HCT116 (cell line): ENCODE data around the gene GRID2. TPM values are rescaled to one million over a fixed set of nuclear protein-coding genes. Genes with fewer than 3 reads are reported as not detected.

Experiments
- ATAC-seq: fragments of 200-7000 bp; cut with Tn5 transposase; 2 replicates; pipeline ENCODE4 v1.9.1; 2020; ENCODE audit warnings: mild to moderate bottlenecking, moderate library complexity
- BruUV-seq: library from RNA; stranded (reverse); fragments of 400-500 nt; replicated peaks from 2 replicates; lab custom pipeline; 2021; lab: Mats Ljungman, UMichigan
- CTCF ChIA-PET: fragments of 300-600 bp; sonication (Branson Sonifier 250); formaldehyde crosslinking; loops from one replicate; lab custom pipeline; 2021; ENCODE audit warnings: antibody characterized with exemption; lab: Charles Lee
- POLR2A ChIA-PET: fragments of 300-600, 350-600 bp; sonication (Branson Sonifier 250); formaldehyde crosslinking; loops from one replicate; lab custom pipeline; 2021; ENCODE audit warnings: antibody characterized with exemption; lab: Charles Lee
- RAD21 ChIA-PET, 2 experiments: fragments of 300-600 bp; sonication (Branson Sonifier 250); formaldehyde crosslinking; loops; one replicate each; lab custom pipeline; 2023; ENCODE audit warnings: low total read pairs in 2 of 2; ENCODE audit not compliant: uncharacterized antibody in 2 of 2, unreplicated experiment in 2 of 2, low non-redundant PET in 1 of 2; lab: Charles Lee
- DNase-seq: peaks from one replicate; pipeline ENCODE4 v3.0.0-alpha.2; 2010; ENCODE audit warnings: low read depth, low spot score
- H2AFZ ChIP-seq: fragments of 200-600 bp; shearing (Covaris generic), sonication (generic); 2 replicates; pipeline ENCODE4 v1.6.1; 2017; ENCODE audit warnings: low read depth, mixed run types, mixed read lengths, antibody characterized with exemption, low read length; ENCODE audit not compliant: poor library complexity, severe bottlenecking
- H3K27ac ChIP-seq: 2 replicates; pipeline ENCODE4 v1.5.1; 2012; ENCODE audit warnings: low read depth, low read length
- H3K27me3 ChIP-seq: fragments of 200-600 bp; sonication (generic); 2 replicates; pipeline ENCODE4 v1.6.1; 2016; ENCODE audit warnings: mixed run types, low read length, mixed read lengths; ENCODE audit not compliant: insufficient read depth
- H3K36me3 ChIP-seq, 2 experiments: fragments of 200-500 bp in 1 of 2; fragments of 200-600 bp in 1 of 2; sonication (Bioruptor generic) in 1 of 2; sonication (generic) in 1 of 2; 2 replicates each; pipeline versions ENCODE4 v1.5.1 to v1.6.1; 2014 to 2016; ENCODE audit warnings: low read length in 2 of 2, inconsistent platforms in 1 of 2, mixed read lengths in 1 of 2, mixed run types in 1 of 2; ENCODE audit not compliant: insufficient read depth in 2 of 2, control insufficient read depth in 1 of 2
- H3K4me1 ChIP-seq, 2 experiments: fragments of 200-600 bp in 1 of 2; sonication (generic) in 1 of 2; 2 replicates each; pipeline versions ENCODE4 v1.5.1 to v1.6.1; 2012 to 2017; ENCODE audit warnings: low read length in 2 of 2, inconsistent platforms in 1 of 2, mild to moderate bottlenecking in 1 of 2, mixed read lengths in 1 of 2, mixed run types in 1 of 2, moderate library complexity in 1 of 2; ENCODE audit not compliant: insufficient read depth in 2 of 2, control insufficient read depth in 1 of 2
- H3K4me2 ChIP-seq: fragments of 200-600 bp; sonication (generic); 2 replicates; pipeline ENCODE4 v1.6.1; 2017; ENCODE audit warnings: mixed run types, low read length, mixed read lengths
- H3K4me3 ChIP-seq, 2 experiments: fragments of 200-600 bp in 1 of 2; sonication (generic) in 1 of 2; replicated peaks in 1 of 2; 2 replicates each; pipeline ENCODE4 v1.5.1; 2011 to 2016; ENCODE audit warnings: low read length in 2 of 2, control low read depth in 1 of 2, low read depth in 1 of 2, mild to moderate bottlenecking in 1 of 2, mixed read lengths in 1 of 2, mixed run types in 1 of 2
- H3K79me2 ChIP-seq: fragments of 200-600 bp; sonication (generic); 2 replicates; pipeline ENCODE4 v1.6.1; 2017; ENCODE audit warnings: mild to moderate bottlenecking, mixed run types, low read length, moderate library complexity, mixed read lengths; ENCODE audit not compliant: insufficient read depth
- H3K9ac ChIP-seq: fragments of 200-600 bp; sonication (generic); 2 replicates; pipeline ENCODE4 v1.6.1; 2016; ENCODE audit warnings: low read length, mixed read lengths
- H3K9me2 ChIP-seq: fragments of 200-600 bp; sonication (generic), shearing (Covaris generic); 2 replicates; pipeline ENCODE4 v1.6.1; 2017; ENCODE audit warnings: mixed run types, mild to moderate bottlenecking, moderate library complexity; ENCODE audit not compliant: insufficient read depth
- H3K9me3 ChIP-seq, 2 experiments: fragments of 200-500 bp in 1 of 2; fragments of 200-600 bp in 1 of 2; sonication (Bioruptor generic) in 1 of 2; sonication (generic) in 1 of 2; 2 replicates each; pipeline ENCODE4 v1.6.1; 2014 to 2017; ENCODE audit warnings: low read length in 2 of 2, mixed read lengths in 2 of 2, inconsistent platforms in 1 of 2, low read depth in 1 of 2, mild to moderate bottlenecking in 1 of 2, mixed run types in 1 of 2, moderate library complexity in 1 of 2; ENCODE audit not compliant: control insufficient read depth in 1 of 2, insufficient read depth in 1 of 2
- H4K20me1 ChIP-seq: fragments of 200-600 bp; sonication (generic), shearing (Covaris generic); 2 replicates; pipeline ENCODE4 v1.6.1; 2017; ENCODE audit warnings: mixed run types, mild to moderate bottlenecking, moderate library complexity; ENCODE audit not compliant: insufficient read depth
- CBX3 ChIP-seq: IDR thresholded peaks from 2 replicates; pipeline ENCODE4 v1.6.1; 2012; ENCODE audit warnings: low read depth
- CEBPB ChIP-seq: IDR thresholded peaks from 2 replicates; pipeline ENCODE4 v1.6.1; 2012; ENCODE audit warnings: low read depth
- EZH2 ChIP-seq: fragments of 200-600 bp; sonication (generic); IDR thresholded peaks from 2 replicates; pipeline ENCODE4 v1.6.1; 2017; ENCODE audit warnings: antibody characterized with exemption, mixed run types
- EZH2phosphoT487 ChIP-seq: fragments of 200-600 bp; IDR thresholded peaks from 2 replicates; pipeline ENCODE4 v1.6.1; 2018; ENCODE audit warnings: antibody characterized with exemption, borderline replicate concordance
- JUND ChIP-seq: IDR thresholded peaks from 2 replicates; pipeline ENCODE4 v1.6.1; 2012
- POLR2A ChIP-seq: IDR thresholded peaks from 2 replicates; pipeline ENCODE4 v1.7.0; 2011; ENCODE audit warnings: borderline replicate concordance; ENCODE audit not compliant: insufficient read depth, insufficient read length; ENCODE audit errors: extremely low read depth
- RAD21 ChIP-seq: IDR thresholded peaks from 2 replicates; pipeline ENCODE4 v1.6.1; 2012; ENCODE audit warnings: low read depth, mild to moderate bottlenecking
- YY1 ChIP-seq: IDR thresholded peaks from 2 replicates; pipeline ENCODE4 v1.6.1; 2011; ENCODE audit warnings: low read length, low read depth, moderate library complexity, mild to moderate bottlenecking; ENCODE audit not compliant: insufficient replicate concordance; ENCODE audit errors: extremely low read depth
- ZNF274 ChIP-seq: fragments of 200-500 bp; sonication (Bioruptor generic); IDR thresholded peaks from 2 replicates; pipeline ENCODE4 v1.6.1; 2014; ENCODE audit warnings: mild to moderate bottlenecking, low read depth, low read length, inconsistent platforms
- intact Hi-C: fragments of 100-400 bp; cut with micrococcal nuclease; formaldehyde crosslinking; loops from 2 replicates; pipeline ENCODE4 v1.10.0; 2022
- total RNA-seq: library from RNA; stranded (reverse); gene quantifications from one replicate; pipeline ENCODE4 v1.2.1, GENCODE V29; 2021; ENCODE audit not compliant: unreplicated experiment
- TF ChIP-seq, protein P1 (sequence below): IDR thresholded peaks from 2 replicates; pipeline ENCODE4 v1.6.1; 2012
- TF ChIP-seq, protein P2 (sequence below): IDR thresholded peaks from 2 replicates; pipeline ENCODE4 v1.6.1; 2011; ENCODE audit warnings: mild to moderate bottlenecking, low read length, moderate library complexity; ENCODE audit not compliant: insufficient replicate concordance; ENCODE audit errors: extremely low read depth
- TF ChIP-seq, protein P3 (sequence below): IDR thresholded peaks from 2 replicates; pipeline ENCODE4 v1.6.1; 2012
- TF ChIP-seq, protein P4 (sequence below): IDR thresholded peaks from 2 replicates; pipeline ENCODE4 v1.6.1; 2012; ENCODE audit warnings: low read depth

The GRID2 gene
- total RNA-seq, 1 experiment from 2014 or later = not detected

DNA sequence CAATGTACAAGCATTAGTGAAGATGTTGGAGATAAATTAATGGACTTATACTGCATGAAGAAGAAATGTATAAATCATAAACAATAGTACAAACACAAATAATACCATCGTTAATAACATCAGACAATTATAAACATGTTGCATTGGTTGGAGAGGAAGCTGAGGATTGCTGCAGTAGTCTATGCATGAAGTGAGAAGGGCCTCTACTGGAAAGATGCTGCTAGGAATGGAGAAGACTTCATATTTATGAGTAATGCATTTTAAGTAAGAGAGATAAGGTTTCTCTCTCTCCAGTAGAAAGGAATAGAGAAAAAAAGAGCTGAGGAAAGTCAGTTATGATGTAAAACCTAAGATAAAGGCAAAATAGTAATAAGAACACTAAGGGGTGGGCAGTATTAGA lies 247.8 kb downstream of the GRID2 start:
- no peak overlapping the region for H3K27ac ChIP-seq
- no peaks in the 10 kb centered on the region for H4K20me1 ChIP-seq
- ChIA-PET RAD21 (no interaction called here), POLR2A (no interaction called here), CTCF (no interaction called here)
- H2AFZ ChIP-seq = no peak overlapping the region
- intact Hi-C loops = no loop called here
- H3K9me2 ChIP-seq = no peaks in the 10 kb centered on the region
- H3K9ac ChIP-seq = no peak overlapping the region
- H3K27me3 ChIP-seq = no peaks in the 10 kb centered on the region
- H3K4me2 ChIP-seq = no peak overlapping the region
- H3K9me3 ChIP-seq = no peaks in the 10 kb centered on the region
- H3K4me1 ChIP-seq = no peaks in the 10 kb centered on the region
- DNase-seq (no peak), ATAC-seq (no peak)
- BruUV-seq = no TSS peak
- H3K79me2 ChIP-seq = no peaks in the 10 kb centered on the region
- peak; percentile 22; the same call in 1 of the 2 replicates for TF ChIP-seq RAD21
- TF ChIP-seq EZH2 = no peak
- no peaks in the 10 kb centered on the region for H3K36me3 ChIP-seq
- H3K4me3 ChIP-seq = no peak overlapping the region

DNA sequence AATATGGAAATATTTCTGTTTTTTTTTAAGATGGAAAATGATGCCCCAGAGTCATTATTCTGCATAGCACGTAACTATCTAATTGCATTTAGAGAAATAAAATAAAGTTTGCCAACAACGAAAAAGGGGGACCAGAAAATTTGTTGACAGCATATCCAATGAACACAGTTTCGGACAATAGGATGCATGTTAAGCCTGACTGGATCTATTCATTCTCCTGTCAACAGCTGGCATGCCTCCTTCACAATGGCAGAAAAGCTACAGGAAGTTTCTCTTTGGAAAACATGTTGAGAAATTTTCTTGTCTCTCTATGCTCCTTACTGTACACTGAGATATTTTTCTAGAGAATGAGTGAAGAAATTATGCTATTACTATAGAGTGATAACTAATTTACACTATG lies 262.5 kb downstream of the GRID2 start:
- ChIA-PET RAD21 (no interaction called here), CTCF (no interaction called here), POLR2A (no interaction called here)
- peaks cover 4% of the 10 kb centered on the region; the same call in 1 of the 2 replicates for H3K9me2 ChIP-seq
- intact Hi-C loops = no loop called here
- no peak overlapping the region for H3K27ac ChIP-seq
- H2AFZ ChIP-seq = no peak overlapping the region
- BruUV-seq = no TSS peak
- no peak overlapping the region for H3K4me2 ChIP-seq
- no peak for DNase-seq
- H4K20me1 ChIP-seq = no peaks in the 10 kb centered on the region
- H3K36me3 ChIP-seq = no peaks in the 10 kb centered on the region
- no peak overlapping the region for H3K9ac ChIP-seq
- H3K4me3 ChIP-seq = no peak overlapping the region
- H3K79me2 ChIP-seq = no peaks in the 10 kb centered on the region
- no peak for ATAC-seq
- no peaks in the 10 kb centered on the region for H3K9me3 ChIP-seq
- H3K27me3 ChIP-seq = no peaks in the 10 kb centered on the region
- H3K4me1 ChIP-seq = no peaks in the 10 kb centered on the region
- TF ChIP-seq, protein P1, sequence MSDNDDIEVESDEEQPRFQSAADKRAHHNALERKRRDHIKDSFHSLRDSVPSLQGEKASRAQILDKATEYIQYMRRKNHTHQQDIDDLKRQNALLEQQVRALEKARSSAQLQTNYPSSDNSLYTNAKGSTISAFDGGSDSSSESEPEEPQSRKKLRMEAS = no peak
- no peak for TF ChIP-seq CEBPB
- TF ChIP-seq, protein P2, sequence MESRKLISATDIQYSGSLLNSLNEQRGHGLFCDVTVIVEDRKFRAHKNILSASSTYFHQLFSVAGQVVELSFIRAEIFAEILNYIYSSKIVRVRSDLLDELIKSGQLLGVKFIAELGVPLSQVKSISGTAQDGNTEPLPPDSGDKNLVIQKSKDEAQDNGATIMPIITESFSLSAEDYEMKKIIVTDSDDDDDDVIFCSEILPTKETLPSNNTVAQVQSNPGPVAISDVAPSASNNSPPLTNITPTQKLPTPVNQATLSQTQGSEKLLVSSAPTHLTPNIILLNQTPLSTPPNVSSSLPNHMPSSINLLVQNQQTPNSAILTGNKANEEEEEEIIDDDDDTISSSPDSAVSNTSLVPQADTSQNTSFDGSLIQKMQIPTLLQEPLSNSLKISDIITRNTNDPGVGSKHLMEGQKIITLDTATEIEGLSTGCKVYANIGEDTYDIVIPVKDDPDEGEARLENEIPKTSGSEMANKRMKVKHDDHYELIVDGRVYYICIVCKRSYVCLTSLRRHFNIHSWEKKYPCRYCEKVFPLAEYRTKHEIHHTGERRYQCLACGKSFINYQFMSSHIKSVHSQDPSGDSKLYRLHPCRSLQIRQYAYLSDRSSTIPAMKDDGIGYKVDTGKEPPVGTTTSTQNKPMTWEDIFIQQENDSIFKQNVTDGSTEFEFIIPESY = no peak
- TF ChIP-seq YY1 = no peak
- TF ChIP-seq EZH2phosphoT487 = no peak
- no peak for TF ChIP-seq EZH2
- TF ChIP-seq, protein P3, sequence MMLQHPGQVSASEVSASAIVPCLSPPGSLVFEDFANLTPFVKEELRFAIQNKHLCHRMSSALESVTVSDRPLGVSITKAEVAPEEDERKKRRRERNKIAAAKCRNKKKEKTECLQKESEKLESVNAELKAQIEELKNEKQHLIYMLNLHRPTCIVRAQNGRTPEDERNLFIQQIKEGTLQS = no peak
- no peak for TF ChIP-seq POLR2A
- TF ChIP-seq, protein P4, sequence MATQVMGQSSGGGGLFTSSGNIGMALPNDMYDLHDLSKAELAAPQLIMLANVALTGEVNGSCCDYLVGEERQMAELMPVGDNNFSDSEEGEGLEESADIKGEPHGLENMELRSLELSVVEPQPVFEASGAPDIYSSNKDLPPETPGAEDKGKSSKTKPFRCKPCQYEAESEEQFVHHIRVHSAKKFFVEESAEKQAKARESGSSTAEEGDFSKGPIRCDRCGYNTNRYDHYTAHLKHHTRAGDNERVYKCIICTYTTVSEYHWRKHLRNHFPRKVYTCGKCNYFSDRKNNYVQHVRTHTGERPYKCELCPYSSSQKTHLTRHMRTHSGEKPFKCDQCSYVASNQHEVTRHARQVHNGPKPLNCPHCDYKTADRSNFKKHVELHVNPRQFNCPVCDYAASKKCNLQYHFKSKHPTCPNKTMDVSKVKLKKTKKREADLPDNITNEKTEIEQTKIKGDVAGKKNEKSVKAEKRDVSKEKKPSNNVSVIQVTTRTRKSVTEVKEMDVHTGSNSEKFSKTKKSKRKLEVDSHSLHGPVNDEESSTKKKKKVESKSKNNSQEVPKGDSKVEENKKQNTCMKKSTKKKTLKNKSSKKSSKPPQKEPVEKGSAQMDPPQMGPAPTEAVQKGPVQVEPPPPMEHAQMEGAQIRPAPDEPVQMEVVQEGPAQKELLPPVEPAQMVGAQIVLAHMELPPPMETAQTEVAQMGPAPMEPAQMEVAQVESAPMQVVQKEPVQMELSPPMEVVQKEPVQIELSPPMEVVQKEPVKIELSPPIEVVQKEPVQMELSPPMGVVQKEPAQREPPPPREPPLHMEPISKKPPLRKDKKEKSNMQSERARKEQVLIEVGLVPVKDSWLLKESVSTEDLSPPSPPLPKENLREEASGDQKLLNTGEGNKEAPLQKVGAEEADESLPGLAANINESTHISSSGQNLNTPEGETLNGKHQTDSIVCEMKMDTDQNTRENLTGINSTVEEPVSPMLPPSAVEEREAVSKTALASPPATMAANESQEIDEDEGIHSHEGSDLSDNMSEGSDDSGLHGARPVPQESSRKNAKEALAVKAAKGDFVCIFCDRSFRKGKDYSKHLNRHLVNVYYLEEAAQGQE = no peak
- TF ChIP-seq JUND = no peak
- TF ChIP-seq RAD21 = no peak
- TF ChIP-seq CBX3 = no peak
- no peak for TF ChIP-seq ZNF274
